HL-60 (cell line): Measurements from ENCODE around the gene XCL2.

Source experiments
- GABPA ChIP-seq: IDR thresholded peaks from 2 replicates; pipeline ENCODE4 v1.6.1; 2012; ENCODE audit warnings: low read depth
- POLR2AphosphoS5 ChIP-seq: IDR thresholded peaks from 2 replicates; pipeline ENCODE4 v1.6.1; 2012; ENCODE audit warnings: low read depth
- TF ChIP-seq, protein P1 (sequence below): IDR thresholded peaks from 2 replicates; pipeline ENCODE4 v1.6.1; 2012; ENCODE audit warnings: low read depth; ENCODE audit not compliant: insufficient replicate concordance
- TF ChIP-seq, protein P2 (sequence below): IDR thresholded peaks from one replicate; pipeline ENCODE4 v1.5.1; 2011; ENCODE audit warnings: low read length, control low read depth, inconsistent platforms; ENCODE audit not compliant: insufficient read depth

DNA sequence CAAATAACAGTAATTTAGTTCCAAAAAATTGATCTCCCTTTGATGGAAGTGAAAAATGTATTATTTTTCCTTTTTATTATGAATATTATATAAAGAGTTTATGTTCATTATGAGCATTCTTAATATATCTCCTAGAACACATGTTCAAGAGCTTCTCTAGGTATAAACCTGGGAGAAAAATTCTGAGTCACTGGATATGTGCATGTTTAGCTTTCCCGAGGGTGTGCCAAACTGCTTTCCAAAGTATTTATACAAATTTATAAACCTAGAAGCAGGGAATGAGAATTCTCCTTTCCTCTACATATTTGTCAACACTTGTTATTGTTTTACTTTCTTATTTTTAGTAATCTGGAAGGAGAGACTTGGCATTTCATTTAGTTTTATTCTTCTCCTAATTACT lies 25.0 kb downstream of the XCL2 start:
- TF ChIP-seq, protein P1, sequence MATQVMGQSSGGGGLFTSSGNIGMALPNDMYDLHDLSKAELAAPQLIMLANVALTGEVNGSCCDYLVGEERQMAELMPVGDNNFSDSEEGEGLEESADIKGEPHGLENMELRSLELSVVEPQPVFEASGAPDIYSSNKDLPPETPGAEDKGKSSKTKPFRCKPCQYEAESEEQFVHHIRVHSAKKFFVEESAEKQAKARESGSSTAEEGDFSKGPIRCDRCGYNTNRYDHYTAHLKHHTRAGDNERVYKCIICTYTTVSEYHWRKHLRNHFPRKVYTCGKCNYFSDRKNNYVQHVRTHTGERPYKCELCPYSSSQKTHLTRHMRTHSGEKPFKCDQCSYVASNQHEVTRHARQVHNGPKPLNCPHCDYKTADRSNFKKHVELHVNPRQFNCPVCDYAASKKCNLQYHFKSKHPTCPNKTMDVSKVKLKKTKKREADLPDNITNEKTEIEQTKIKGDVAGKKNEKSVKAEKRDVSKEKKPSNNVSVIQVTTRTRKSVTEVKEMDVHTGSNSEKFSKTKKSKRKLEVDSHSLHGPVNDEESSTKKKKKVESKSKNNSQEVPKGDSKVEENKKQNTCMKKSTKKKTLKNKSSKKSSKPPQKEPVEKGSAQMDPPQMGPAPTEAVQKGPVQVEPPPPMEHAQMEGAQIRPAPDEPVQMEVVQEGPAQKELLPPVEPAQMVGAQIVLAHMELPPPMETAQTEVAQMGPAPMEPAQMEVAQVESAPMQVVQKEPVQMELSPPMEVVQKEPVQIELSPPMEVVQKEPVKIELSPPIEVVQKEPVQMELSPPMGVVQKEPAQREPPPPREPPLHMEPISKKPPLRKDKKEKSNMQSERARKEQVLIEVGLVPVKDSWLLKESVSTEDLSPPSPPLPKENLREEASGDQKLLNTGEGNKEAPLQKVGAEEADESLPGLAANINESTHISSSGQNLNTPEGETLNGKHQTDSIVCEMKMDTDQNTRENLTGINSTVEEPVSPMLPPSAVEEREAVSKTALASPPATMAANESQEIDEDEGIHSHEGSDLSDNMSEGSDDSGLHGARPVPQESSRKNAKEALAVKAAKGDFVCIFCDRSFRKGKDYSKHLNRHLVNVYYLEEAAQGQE, result no peak
- TF ChIP-seq POLR2AphosphoS5 (no peak), GABPA (no peak)
- TF ChIP-seq, protein P2, sequence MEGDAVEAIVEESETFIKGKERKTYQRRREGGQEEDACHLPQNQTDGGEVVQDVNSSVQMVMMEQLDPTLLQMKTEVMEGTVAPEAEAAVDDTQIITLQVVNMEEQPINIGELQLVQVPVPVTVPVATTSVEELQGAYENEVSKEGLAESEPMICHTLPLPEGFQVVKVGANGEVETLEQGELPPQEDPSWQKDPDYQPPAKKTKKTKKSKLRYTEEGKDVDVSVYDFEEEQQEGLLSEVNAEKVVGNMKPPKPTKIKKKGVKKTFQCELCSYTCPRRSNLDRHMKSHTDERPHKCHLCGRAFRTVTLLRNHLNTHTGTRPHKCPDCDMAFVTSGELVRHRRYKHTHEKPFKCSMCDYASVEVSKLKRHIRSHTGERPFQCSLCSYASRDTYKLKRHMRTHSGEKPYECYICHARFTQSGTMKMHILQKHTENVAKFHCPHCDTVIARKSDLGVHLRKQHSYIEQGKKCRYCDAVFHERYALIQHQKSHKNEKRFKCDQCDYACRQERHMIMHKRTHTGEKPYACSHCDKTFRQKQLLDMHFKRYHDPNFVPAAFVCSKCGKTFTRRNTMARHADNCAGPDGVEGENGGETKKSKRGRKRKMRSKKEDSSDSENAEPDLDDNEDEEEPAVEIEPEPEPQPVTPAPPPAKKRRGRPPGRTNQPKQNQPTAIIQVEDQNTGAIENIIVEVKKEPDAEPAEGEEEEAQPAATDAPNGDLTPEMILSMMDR, result no peak
